Duodenal mucosa (tissue), 2 donors: Measurements from ENCODE around the gene KRT79.

Experiments used
- H3K27ac ChIP-seq: one replicate; pipeline ENCODE4 v1.7.0; 2013; ENCODE audit warnings: low read depth, low read length
- H3K27me3 ChIP-seq, 2 donors: one replicate each; pipeline ENCODE4 v1.7.0; 2013; ENCODE audit warnings: low read length in 2 of 2, control low read depth in 1 of 2; ENCODE audit not compliant: insufficient read depth in 2 of 2, control insufficient read depth in 1 of 2
- H3K36me3 ChIP-seq, 2 donors: one replicate each; pipeline ENCODE4 v1.7.0; 2013; ENCODE audit warnings: low read length in 2 of 2, control low read depth in 1 of 2; ENCODE audit not compliant: insufficient read depth in 2 of 2, control insufficient read depth in 1 of 2
- H3K4me1 ChIP-seq, 2 donors: one replicate each; pipeline ENCODE4 v1.7.0; 2013; ENCODE audit warnings: low read length in 2 of 2, control low read depth in 1 of 2; ENCODE audit not compliant: insufficient read depth in 2 of 2, control insufficient read depth in 1 of 2
- H3K4me3 ChIP-seq, 2 donors: one replicate each; pipeline ENCODE4 v1.7.0; 2013; ENCODE audit warnings: low read length in 2 of 2, low read depth in 1 of 2
- H3K9ac ChIP-seq, 2 donors: one replicate each; pipeline ENCODE4 v1.7.0; 2013; ENCODE audit warnings: low read length in 2 of 2, low read depth in 1 of 2
- H3K9me3 ChIP-seq, 2 donors: one replicate each; pipeline ENCODE4 v1.7.0; 2013; ENCODE audit warnings: low read length in 2 of 2, control low read depth in 1 of 2; ENCODE audit not compliant: control insufficient read depth in 1 of 2

Gene KRT79

DNA sequence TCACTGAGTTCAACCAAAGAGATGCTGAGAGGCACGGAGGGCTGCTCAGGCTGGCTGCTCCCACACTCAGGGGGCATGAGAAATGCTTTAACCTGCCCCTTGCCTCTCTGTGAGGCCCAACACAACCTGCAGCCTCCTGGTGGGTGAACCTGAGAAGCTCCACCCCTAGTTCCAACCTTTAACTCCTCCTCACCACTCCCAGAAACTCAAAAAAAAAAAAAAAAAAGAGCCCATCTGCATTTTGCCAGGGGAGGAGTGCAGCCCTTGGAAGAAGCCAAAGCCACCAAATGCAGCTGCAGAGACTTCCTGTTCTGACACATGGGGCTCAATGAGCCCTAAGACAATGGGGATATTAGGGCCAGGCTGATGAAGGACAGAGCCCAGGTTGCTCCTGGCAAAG, 29.1 kb downstream of the KRT79 start:
- no peak overlapping the region for H3K27ac ChIP-seq
- H3K27me3 ChIP-seq, result peaks cover 3 to 7% of the 10 kb centered on the region in 2 donors
- no peak overlapping the region for H3K9ac ChIP-seq
- H3K4me1 ChIP-seq, result no peaks in the 10 kb centered on the region
- H3K36me3 ChIP-seq, result no peaks in the 10 kb centered on the region
- H3K9me3 ChIP-seq, result no peaks in the 10 kb centered on the region
- H3K4me3 ChIP-seq, result no peak overlapping the region

DNA sequence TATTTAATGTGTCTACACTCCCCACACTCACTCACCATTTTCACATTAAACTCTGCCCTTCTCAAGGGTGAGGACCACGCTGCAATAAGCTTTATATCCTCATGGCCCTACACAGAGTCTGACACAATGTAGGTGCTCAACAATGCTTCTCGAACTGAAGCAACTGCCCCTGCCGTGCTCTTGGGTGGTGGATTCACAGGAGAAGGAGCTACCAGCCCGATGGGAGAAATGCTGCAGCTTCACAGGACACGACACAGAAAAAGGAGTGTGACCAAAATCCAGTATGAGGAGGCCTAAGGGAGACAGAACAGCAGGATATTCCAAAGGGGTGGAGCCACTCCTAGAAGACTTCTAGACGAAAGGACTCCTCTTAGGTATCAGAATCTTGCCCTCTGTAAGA, 31.7 kb downstream of the KRT79 start:
- no peaks in the 10 kb centered on the region for H3K36me3 ChIP-seq
- no peaks in the 10 kb centered on the region for H3K4me1 ChIP-seq
- no peaks in the 10 kb centered on the region for H3K9me3 ChIP-seq

DNA sequence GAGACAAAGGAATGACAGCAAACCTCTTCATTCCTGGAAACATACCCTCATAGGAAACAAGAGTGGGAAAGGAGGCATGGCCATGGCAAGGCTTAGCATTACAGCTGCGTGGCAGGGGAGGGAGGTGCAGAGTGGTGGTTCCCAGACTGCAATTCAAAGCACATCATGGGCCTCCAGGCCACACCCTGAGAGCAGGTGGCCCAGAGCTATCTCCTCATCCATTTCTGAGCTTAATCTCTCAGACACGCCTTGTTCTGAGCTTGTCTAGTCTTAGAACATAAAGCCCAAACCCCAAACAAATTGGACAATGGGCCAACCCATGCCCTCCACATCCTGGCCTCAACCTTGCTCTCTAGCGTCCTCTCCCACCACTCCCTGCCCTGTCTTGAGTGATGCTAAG, 32.3 kb downstream of the KRT79 start:
- H3K4me3 ChIP-seq, result no peak overlapping the region
- H3K27me3 ChIP-seq, result peaks cover 0 to 1% of the 10 kb centered on the region in 2 donors
- H3K9ac ChIP-seq, result no peak overlapping the region
- no peaks in the 10 kb centered on the region for H3K9me3 ChIP-seq
- H3K36me3 ChIP-seq, result no peaks in the 10 kb centered on the region
- no peak overlapping the region for H3K27ac ChIP-seq
- no peaks in the 10 kb centered on the region for H3K4me1 ChIP-seq

More for the DNA sequence above, 31.7 kb downstream of the KRT79 start:
- Histone ChIP-seq H3K27ac (no peak overlapping the region), H3K27me3 (peaks cover 0 to 3% of the 10 kb centered on the region in 2 donors), H3K4me3 (no peak overlapping the region), H3K9ac (no peak overlapping the region)

DNA sequence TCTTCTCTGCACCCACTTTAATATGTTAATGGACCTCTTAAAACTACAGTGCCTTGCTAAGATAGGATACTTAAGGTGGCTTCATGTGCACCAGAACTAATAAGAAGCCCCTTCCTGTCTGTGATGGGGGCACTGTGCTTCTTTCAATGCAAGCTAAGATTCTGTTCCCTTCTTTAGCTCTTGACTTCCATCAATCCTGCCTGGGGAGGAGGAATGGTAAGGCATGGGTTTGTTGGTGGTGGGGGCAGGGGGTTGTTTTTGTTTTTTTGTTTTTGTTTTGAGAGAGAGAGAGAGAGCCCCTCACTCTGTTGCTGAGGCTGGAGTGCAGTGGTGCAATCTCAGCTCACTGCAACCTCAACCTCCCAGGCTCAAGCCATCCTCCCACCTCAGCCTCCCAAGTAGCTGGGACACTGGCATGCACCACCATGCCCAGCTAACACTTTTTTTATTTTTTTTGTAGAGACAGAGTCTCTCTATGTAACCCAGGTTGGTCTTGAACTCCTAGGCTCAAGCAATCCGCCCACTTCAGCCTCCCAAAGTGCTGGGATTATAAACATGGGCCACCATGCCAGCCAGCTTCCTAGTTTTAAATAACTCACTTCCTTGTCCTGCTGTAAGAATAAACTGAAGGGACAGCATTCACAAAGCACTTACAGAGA, 33.7 kb downstream of the KRT79 start:
- Histone ChIP-seq H3K9me3 (no peaks in the 10 kb centered on the region), H3K27me3 (no peaks in the 10 kb centered on the region), H3K4me3 (no peak overlapping the region), H3K27ac (no peak overlapping the region), H3K4me1 (no peaks in the 10 kb centered on the region), H3K9ac (no peak overlapping the region), H3K36me3 (no peaks in the 10 kb centered on the region)

DNA sequence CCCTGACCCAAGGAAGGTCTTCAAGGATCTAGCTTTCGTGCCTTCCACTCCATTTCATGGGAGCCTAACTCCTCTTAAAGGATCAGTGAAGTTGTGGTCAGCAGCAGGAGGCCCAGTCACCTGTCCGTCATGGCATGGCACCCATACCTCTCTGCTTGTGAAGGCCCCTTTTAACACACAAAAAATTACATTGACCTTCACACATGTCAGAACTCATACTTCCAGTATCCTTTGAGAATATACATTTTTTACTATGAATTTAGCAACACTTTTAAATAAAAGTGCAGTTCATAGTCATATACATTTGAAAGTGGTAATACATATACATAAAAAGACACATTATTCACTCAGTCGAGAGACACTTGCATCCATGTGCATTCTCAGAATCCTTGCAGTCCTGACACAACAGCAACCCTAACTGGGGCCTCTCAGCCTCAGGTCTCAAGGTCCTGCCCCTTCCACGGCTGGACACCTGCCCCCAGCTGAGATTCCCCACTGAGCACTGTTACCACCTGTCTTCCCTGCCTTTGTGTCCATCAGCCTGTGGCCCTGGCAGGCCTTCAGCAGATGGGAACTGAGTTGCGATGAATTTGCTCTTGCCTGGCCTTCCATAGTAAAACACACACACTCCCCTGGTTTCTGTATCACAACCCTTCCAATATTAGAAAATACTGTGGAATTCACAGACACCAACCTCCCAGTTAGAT, 34.5 kb downstream of the KRT79 start:
- H3K9ac ChIP-seq, result no peak overlapping the region
- no peak overlapping the region for H3K27ac ChIP-seq
- no peaks in the 10 kb centered on the region for H3K4me1 ChIP-seq
- H3K9me3 ChIP-seq, result no peaks in the 10 kb centered on the region
- no peak overlapping the region for H3K4me3 ChIP-seq
- H3K27me3 ChIP-seq, result peaks cover 0 to 2% of the 10 kb centered on the region in 2 donors
- no peaks in the 10 kb centered on the region for H3K36me3 ChIP-seq

DNA sequence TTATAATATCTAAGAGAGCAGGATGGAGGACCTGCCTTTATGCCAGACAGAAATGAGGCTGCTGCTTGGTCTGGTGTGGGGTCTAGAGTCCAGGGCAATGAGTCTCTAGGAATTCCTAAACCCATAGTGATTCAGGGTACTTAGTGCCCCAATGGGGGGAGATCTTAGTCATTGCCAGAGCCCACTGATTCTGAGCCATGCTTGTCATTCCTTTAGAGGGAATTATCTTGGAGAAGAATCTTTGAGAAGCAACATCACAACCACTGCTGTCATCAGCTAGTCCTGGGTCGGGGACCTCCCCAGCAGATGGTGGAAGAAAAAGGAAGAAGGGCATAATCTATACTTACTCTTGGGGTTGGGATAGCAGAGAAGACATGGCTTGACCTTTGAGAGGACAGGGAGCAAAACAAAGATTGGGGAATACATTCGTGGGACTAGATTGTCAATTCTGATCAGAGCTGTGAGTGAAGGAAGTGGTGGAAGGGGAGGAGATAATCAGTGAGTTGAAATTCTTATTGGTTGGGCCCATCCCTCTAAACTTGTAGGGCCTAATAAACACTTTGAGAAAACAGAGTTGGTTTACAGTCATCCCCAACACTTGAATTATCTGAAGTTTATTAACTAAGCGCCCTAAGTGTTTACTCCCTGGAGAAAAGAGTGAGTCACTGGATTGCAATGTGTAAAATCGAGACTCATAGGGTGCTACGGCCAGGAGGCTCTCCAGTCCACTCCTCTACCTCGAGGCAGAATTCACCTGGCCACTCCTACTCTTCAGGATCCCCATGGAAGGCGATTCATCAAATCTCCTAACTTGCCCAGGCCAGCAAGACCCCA, 35.2 kb downstream of the KRT79 start:
- Histone ChIP-seq H3K9me3 (no peaks in the 10 kb centered on the region), H3K27ac (no peak overlapping the region), H3K36me3 (no peaks in the 10 kb centered on the region), H3K4me3 (no peak overlapping the region), H3K9ac (no peak overlapping the region), H3K27me3 (peaks cover 0 to 5% of the 10 kb centered on the region in 2 donors), H3K4me1 (no peaks in the 10 kb centered on the region)

DNA sequence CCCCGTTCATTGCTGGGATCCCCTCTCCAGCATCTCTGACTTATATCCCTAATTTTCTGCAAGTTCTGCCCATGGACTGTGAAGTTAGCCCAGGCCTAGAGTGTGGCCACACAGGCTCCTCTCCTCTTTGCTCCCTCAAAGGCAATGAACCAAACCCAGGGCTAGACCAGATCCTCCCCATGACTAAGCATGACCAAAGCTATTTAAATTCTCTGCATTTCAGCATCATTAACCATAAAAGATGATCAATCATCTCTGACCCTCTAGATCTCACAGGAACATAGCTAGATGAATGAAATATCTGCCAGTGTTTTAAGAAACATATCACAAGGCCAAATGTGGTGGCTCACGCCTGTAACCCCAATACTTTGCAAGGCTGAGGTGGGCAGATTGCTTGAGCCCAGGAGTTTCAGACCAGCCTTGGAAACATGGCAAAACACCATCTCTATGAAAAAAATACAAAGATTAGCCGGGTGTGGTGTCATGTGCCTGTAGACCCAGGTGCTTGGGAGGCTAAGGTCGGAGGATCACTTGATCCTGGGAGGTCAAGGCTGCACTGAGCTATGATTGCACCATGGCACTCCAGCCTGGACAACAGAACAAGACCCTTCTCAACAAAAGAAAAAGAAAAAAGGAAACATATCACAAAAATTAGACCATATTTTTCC, 36.0 kb downstream of the KRT79 start:
- peaks cover 0 to 5% of the 10 kb centered on the region in 2 donors for H3K27me3 ChIP-seq
- H3K9me3 ChIP-seq, result no peaks in the 10 kb centered on the region
- no peak overlapping the region for H3K9ac ChIP-seq
- no peaks in the 10 kb centered on the region for H3K36me3 ChIP-seq
- no peaks in the 10 kb centered on the region for H3K4me1 ChIP-seq
- H3K4me3 ChIP-seq, result no peak overlapping the region
- H3K27ac ChIP-seq, result no peak overlapping the region

DNA sequence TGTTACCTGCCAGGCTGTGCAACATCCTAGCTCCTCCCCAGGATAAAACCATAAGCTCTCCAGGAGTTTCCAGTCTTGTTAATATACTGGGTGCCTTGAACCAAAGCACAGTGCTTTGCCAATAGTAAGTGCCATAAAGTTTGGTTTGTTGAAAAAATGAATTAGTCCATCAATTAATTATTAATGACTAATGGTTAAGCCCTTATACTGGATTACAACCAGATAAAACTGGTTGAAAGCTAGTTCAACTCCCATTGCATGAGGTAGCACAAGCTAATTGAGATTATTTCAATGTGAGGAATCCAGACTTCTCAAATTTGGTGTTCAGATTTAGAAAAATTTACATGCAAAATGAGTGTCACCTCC, 36.6 kb downstream of the KRT79 start:
- Histone ChIP-seq H3K27ac (no peak overlapping the region), H3K4me1 (no peaks in the 10 kb centered on the region), H3K9ac (no peak overlapping the region), H3K36me3 (no peaks in the 10 kb centered on the region), H3K27me3 (peaks cover 0 to 5% of the 10 kb centered on the region in 2 donors), H3K9me3 (no peaks in the 10 kb centered on the region), H3K4me3 (no peak overlapping the region)

DNA sequence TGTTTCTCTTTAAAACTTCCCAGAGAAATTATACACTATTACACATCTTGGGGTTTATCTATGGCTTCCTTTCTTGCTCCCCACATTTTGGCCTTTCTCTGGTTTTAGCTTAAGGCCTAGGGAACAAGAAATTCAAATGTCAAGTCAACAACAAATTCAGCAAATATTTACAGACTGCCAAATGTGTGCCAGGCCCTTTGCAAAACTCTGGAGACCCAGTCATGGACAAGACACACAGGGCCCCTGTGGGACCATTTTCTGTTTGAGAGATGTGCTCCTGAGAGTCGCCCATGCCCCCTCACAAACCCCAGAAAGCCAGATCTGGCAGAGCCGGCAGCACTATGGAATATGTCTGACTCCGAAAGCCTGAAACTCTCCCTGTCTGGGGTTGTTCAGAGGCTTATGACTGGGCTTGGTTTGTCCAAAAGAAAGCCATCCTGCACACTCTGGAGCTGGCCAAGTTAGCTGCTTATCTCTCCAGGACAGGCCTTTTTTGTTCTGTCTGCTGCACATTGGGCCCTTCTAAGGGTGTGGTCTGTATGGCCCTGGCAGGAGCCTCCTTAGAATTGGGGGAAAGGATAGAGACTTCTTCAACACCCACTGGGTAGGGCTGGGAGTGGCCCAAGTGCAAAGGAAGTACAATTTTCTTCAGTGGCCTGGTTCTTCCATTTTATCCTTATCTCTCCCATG, 37.1 kb downstream of the KRT79 start:
- H3K27ac ChIP-seq, result no peak overlapping the region
- no peak overlapping the region for H3K4me3 ChIP-seq
- no peaks in the 10 kb centered on the region for H3K4me1 ChIP-seq
- H3K27me3 ChIP-seq, result peaks cover 0 to 5% of the 10 kb centered on the region in 2 donors
- H3K36me3 ChIP-seq, result no peaks in the 10 kb centered on the region
- H3K9me3 ChIP-seq, result no peaks in the 10 kb centered on the region
- no peak overlapping the region for H3K9ac ChIP-seq
